Cardiac fibroblast (primary cell): Measurements from ENCODE around the gene TRAPPC2L.

Experiments used
- DNase-seq, 2 donors: peaks; one replicate each; pipeline versions ENCODE4 v3.0.0 to v3.0.0-alpha.2; 2010; ENCODE audit warnings: low read depth in 2 of 2
- H3K4me3 ChIP-seq, 2 donors: replicated peaks in 1 of 2; 1 replicate in 1 of 2; 2 replicates in 1 of 2; pipeline ENCODE4 v1.5.1; 2011; ENCODE audit warnings: low read depth in 2 of 2, low read length in 2 of 2, mild to moderate bottlenecking in 2 of 2, moderate library complexity in 1 of 2
- TF ChIP-seq, protein P1 (sequence below): IDR thresholded peaks from one replicate; pipeline ENCODE4 v1.5.1; 2011; ENCODE audit warnings: low read depth, mild to moderate bottlenecking, low read length, inconsistent platforms

Gene TRAPPC2L

DNA sequence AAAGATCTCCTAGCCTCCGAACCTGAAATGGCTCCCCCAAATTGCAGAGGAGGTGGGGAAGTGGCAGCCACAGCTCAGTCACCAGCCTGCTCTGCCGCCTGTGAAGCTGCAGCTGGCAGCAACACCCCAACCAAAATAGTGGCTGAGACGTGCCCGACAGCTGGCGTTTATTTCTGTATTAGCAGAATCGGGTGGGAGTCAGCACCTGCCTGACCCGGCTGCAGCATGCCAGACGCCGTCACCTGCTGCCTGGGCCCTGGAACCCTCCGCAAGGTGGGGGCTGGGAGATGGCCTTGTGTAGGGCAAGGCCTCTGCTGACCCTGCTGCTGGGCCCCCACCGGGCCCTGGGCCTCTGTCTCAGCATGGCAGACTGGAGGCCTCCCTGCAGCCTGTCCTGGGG is 27.0 kb downstream of the TRAPPC2L start:
- no peak overlapping the region for H3K4me3 ChIP-seq
- TF ChIP-seq, protein P1, sequence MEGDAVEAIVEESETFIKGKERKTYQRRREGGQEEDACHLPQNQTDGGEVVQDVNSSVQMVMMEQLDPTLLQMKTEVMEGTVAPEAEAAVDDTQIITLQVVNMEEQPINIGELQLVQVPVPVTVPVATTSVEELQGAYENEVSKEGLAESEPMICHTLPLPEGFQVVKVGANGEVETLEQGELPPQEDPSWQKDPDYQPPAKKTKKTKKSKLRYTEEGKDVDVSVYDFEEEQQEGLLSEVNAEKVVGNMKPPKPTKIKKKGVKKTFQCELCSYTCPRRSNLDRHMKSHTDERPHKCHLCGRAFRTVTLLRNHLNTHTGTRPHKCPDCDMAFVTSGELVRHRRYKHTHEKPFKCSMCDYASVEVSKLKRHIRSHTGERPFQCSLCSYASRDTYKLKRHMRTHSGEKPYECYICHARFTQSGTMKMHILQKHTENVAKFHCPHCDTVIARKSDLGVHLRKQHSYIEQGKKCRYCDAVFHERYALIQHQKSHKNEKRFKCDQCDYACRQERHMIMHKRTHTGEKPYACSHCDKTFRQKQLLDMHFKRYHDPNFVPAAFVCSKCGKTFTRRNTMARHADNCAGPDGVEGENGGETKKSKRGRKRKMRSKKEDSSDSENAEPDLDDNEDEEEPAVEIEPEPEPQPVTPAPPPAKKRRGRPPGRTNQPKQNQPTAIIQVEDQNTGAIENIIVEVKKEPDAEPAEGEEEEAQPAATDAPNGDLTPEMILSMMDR = no peak
- no peak for DNase-seq

DNA sequence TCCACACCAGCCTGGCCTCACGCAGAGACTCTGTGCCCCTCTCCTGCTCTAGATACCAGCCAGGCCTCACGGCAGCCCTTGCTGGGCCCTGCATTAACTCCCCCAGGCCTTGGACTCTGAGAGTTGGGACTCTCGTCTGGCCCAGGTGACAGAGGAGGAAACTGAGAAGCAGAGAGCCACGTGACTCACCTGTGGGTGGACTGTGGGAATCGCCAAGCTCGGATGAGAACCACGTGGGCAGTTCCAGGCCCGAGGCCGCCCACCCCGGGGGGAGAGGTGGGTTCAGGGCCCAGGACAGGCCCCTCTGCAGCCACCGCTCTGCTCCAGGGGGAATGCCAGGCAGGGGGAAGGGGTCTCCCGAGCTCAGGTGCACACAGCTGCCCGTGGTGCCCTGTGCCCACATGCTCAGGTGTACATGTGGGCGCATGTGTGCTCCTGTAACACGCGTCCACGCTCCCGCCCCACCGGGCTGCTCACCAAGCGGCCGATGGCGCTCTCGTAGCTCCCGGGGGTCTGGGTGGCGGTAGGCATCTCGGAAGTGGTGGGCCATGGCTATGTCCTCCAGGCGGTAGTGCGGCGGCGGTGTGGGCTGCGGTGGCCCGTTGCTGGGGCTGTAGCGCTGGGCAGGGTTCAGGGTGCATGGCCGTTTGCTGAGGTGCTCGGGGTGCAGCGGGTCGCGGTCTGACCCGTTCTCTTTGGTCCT is 27.8 kb downstream of the TRAPPC2L start:
- TF ChIP-seq, protein P1 = no peak
- no peak overlapping the region for H3K4me3 ChIP-seq
- no peak for DNase-seq

DNA sequence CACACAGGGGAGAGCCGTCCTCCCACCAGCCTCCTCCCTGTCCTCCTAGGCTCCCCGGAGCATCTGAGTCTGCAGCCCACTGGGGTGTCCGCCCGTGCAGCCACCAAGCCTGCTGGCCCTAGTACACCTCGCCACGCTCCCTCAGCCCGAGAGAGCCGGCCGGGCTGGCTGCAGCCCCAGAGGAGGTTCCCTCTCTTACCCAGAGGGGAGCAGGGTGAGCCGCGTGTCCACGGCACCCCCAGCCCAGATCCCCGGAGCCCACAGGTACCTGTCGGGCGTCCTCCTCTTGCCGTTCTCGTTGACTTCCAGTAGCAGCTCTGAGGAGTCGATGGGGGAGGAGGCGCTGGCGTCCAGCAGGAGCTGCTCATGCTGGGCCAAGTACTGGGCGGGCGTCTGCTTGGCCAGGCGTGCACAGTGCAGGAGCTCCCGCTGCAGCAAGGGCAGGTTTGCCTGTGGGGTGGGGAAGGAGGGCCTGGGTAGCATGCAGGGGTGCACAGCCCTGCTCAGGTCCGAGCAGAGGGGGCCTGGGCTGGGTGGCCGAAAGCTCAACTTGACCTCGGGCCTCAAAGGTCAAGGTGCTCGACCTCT is 28.9 kb downstream of the TRAPPC2L start:
- no peak overlapping the region for H3K4me3 ChIP-seq
- TF ChIP-seq, protein P1 = no peak
- no peak for DNase-seq

DNA sequence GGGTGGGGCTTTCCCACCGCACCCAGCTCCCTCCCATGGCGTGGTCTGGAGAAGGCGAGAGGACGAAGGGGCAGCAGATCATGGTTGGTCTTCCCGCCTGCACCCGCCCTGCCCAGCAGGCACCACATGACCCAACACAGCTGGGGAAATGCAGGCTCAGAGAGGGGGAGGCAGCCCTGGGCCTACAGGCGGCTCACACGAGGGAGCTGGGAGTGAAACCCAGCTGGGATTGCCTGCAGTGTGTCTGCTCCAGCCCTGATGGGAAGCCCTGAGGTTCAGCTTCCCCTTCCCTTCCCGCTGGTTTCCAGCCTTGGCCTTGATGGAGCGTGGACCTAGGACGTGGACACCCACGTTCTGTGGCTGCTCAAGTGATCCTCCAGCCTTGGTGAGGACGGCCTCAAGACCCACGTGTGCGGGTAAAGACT is 29.5 kb downstream of the TRAPPC2L start:
- DNase-seq = peak in 1 of 2 donors; percentile 4
- TF ChIP-seq, protein P1 = no peak
- no peak overlapping the region for H3K4me3 ChIP-seq

DNA sequence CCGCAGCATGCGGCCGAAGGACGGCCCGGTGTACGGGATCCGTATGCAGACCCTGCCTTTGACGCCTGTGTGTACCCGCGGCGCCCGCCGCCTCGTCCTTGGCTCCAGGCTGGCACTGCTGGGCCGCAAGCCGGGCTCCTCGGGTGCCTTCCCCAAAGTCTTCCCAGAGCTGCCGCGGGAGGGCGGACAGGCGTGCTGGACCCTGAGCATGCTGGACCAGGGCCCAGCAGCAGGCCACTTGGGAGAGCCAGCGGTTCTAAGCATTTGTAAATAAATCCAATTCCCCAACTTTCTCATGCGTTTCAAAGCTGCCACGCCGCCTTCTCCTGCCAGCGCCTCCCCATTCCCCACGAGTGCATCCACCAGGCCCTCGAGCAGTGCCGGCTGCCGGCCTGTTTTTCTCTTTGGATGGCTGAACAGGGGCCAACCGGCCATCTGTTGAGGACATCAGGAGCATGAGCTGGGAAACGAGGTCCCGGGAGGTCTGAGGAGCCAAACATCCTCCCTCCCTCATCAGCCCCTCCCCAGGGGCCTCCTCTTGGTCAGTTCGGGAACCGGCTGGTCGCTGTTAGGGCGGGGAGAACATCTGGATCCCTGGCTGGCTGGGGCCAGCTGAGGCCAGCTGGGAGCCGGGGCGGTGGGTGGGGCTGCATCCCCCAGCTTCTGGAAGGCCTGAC is 30.1 kb downstream of the TRAPPC2L start:
- no peak overlapping the region for H3K4me3 ChIP-seq
- peak; percentile 48 to 60 for DNase-seq
- TF ChIP-seq, protein P1 = peak; percentile 16

DNA sequence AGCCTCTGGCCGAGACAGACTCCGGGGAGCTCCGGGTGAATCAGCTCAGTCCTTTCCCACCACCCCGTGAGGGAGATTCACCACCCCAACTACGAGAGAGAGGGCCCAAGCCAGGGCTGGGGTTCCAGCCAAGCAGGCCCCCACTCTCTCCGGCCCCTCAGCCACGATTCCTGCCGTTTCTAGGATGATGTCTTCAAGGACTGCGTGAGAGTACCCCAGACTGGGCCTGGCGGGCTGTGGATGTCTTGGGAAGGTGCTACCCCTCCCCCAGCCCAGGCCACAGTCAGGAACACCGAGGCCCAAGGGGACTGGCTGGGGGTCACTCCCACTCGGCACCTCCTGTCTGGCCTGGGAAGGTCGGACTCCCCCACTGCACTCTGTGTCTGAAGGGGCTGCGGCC is 31.1 kb downstream of the TRAPPC2L start:
- no peak overlapping the region for H3K4me3 ChIP-seq
- TF ChIP-seq, protein P1 = no peak
- DNase-seq = peak in 1 of 2 donors; percentile 14
